Body of pancreas (tissue), 4 donors: Measurements from ENCODE around the gene IL1A.

Experiments
- POLR2A ChIP-seq, 3 donors: fragments of 450-650 bp; IDR thresholded peaks; one replicate each; pipeline ENCODE4 v1.6.1; 2016; ENCODE audit warnings: antibody characterized with exemption in 3 of 3, mild to moderate bottlenecking in 2 of 3
- TF ChIP-seq, protein P1 (sequence below), 7 experiments: fragments of 450-650 bp in 4 of 7; fragments of 200-600 bp in 3 of 7; sonication (generic) in 3 of 7; IDR thresholded peaks; one replicate each; pipeline ENCODE4 v1.5.1; 2016 to 2019; ENCODE audit warnings: antibody characterized with exemption in 7 of 7

DNA sequence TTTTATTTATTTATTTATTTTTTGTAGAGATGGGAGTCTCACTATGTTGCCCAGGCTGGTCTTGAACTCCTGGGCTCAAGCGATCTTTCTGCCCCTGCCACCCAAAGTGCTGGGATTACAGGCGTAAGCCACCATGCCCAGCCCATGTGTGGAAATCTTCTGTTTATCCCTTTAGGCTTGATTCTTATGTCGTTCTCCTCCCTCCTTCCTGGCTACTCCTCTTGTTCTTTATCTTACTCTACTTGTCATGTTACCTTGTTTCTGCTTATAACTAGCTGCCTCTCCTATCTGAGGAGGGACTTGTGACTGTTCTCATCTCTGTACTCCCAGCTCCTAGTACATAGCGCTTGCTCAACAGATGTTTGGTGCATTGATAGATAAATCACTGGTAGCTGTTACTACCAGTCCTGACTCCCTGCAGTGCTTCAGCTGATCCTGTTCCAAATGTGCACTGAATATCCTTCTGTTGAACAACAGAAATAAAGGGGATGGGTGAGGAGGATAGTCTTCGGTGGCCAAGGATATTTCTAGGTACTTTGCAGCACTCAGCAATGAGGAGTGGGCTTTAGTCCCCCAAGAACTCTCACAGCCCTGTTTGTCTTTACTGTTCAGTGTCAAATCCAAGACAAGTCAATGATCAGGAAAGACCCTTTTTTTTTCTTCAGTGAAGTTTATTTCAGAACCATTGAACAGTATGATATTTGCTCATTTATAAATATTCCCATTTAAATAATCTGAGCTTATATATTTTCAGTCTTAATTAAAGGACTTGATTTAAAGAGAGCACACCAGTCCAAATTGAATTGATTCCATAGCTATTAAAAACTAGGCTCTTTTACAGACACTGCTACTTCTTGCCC lies 45.0 kb upstream of the IL1A start:
- TF ChIP-seq, protein P1, sequence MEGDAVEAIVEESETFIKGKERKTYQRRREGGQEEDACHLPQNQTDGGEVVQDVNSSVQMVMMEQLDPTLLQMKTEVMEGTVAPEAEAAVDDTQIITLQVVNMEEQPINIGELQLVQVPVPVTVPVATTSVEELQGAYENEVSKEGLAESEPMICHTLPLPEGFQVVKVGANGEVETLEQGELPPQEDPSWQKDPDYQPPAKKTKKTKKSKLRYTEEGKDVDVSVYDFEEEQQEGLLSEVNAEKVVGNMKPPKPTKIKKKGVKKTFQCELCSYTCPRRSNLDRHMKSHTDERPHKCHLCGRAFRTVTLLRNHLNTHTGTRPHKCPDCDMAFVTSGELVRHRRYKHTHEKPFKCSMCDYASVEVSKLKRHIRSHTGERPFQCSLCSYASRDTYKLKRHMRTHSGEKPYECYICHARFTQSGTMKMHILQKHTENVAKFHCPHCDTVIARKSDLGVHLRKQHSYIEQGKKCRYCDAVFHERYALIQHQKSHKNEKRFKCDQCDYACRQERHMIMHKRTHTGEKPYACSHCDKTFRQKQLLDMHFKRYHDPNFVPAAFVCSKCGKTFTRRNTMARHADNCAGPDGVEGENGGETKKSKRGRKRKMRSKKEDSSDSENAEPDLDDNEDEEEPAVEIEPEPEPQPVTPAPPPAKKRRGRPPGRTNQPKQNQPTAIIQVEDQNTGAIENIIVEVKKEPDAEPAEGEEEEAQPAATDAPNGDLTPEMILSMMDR (IDR thresholded peaks at IDR 0.05), result no peak
- no peak for TF ChIP-seq POLR2A (IDR thresholded peaks at IDR 0.05)
